MM.1S (cell line): ENCODE results near the gene FOXP1.

Experiments
- DNase-seq: peaks from one replicate; pipeline ENCODE4 v3.0.0-alpha.2; 2015
- H2AFZ ChIP-seq: fragments of 300-600 bp; sonication (generic); 2 replicates; pipeline ENCODE4 v1.6.0; 2016; ENCODE audit warnings: antibody characterized with exemption, low read length
- H3F3A ChIP-seq: fragments of 300-600 bp; sonication (generic); 2 replicates; pipeline ENCODE4 v1.6.1; 2016; ENCODE audit warnings: mild to moderate bottlenecking, antibody characterized with exemption, low read length, moderate library complexity, mixed read lengths; ENCODE audit not compliant: insufficient read depth
- H3K27ac ChIP-seq: fragments of 300-600 bp; sonication (generic); 2 replicates; pipeline ENCODE4 v1.5.1; 2016; ENCODE audit warnings: mild to moderate bottlenecking, low read length
- H3K27me3 ChIP-seq: fragments of 300-600 bp; sonication (generic); replicated peaks from 2 replicates; pipeline ENCODE4 v1.6.0; 2016; ENCODE audit warnings: low read length; ENCODE audit not compliant: insufficient read depth
- H3K36me3 ChIP-seq: fragments of 300-600 bp; sonication (generic); replicated peaks from 2 replicates; pipeline ENCODE4 v1.6.1; 2016; ENCODE audit warnings: mild to moderate bottlenecking, low read length, mixed read lengths; ENCODE audit not compliant: insufficient read depth
- H3K4me1 ChIP-seq: fragments of 300-600 bp; sonication (generic); 2 replicates; pipeline ENCODE4 v1.6.1; 2016; ENCODE audit warnings: low read length, mixed read lengths
- H3K4me2 ChIP-seq: fragments of 300-600 bp; sonication (generic); 2 replicates; pipeline ENCODE4 v1.6.0; 2016; ENCODE audit warnings: low read depth, low read length
- H3K4me3 ChIP-seq: fragments of 300-600 bp; sonication (generic); 2 replicates; pipeline ENCODE4 v1.5.1; 2016; ENCODE audit warnings: low read length, mixed read lengths
- H3K79me2 ChIP-seq: fragments of 300-600 bp; sonication (generic); 2 replicates; pipeline ENCODE4 v1.6.1; 2016; ENCODE audit warnings: mixed run types, low read length, mixed read lengths
- H3K9ac ChIP-seq: fragments of 300-600 bp; sonication (generic); 2 replicates; pipeline ENCODE4 v1.6.1; 2016; ENCODE audit warnings: low read length, mixed read lengths
- H3K9me2 ChIP-seq: fragments of 300-600 bp; sonication (generic); replicated peaks from 2 replicates; pipeline ENCODE4 v1.6.1; 2016; ENCODE audit warnings: mild to moderate bottlenecking, low read length, mixed read lengths; ENCODE audit not compliant: insufficient read depth
- H3K9me3 ChIP-seq: fragments of 300-600 bp; sonication (generic); replicated peaks from 2 replicates; pipeline ENCODE4 v1.6.1; 2016; ENCODE audit warnings: mild to moderate bottlenecking, low read length, mixed read lengths; ENCODE audit not compliant: insufficient read depth
- H4K20me1 ChIP-seq: fragments of 300-600 bp; sonication (generic); 2 replicates; pipeline ENCODE4 v1.6.1; 2016; ENCODE audit warnings: mild to moderate bottlenecking, low read length, moderate library complexity, mixed read lengths; ENCODE audit not compliant: insufficient read depth
- CTCF ChIP-seq: fragments of 300-600 bp; sonication (generic); IDR thresholded peaks from 2 replicates; pipeline ENCODE4 v1.5.1; 2016; ENCODE audit warnings: antibody characterized with exemption, low read length, mixed read lengths
- EZH2 ChIP-seq: fragments of 300-600 bp; sonication (generic); optimal IDR thresholded peaks from 2 replicates; pipeline ENCODE3; 2017; ENCODE audit warnings: low read depth, mild to moderate bottlenecking, antibody characterized with exemption, low read length, mixed read lengths
- EZH2phosphoT487 ChIP-seq: fragments of 300-600 bp; sonication (generic); IDR thresholded peaks from 2 replicates; pipeline ENCODE4 v1.6.1; 2018; ENCODE audit warnings: antibody characterized with exemption, low read length

FOXP1 gene

GRCh38 chr3:71082833-71083232 is 500.7 kb downstream of the FOXP1 start:
- TF ChIP-seq EZH2phosphoT487, result no peak
- no peak for TF ChIP-seq CTCF
- no peak for TF ChIP-seq EZH2
- Histone ChIP-seq H3K9me3 (no peaks in the 10 kb centered on the region), H4K20me1 (no peaks in the 10 kb centered on the region), H3K79me2 (no peaks in the 10 kb centered on the region), H3K4me2 (no peak overlapping the region), H3K36me3 (no peaks in the 10 kb centered on the region), H3K9me2 (no peaks in the 10 kb centered on the region), H3K9ac (no peak overlapping the region), H3K4me3 (no peak overlapping the region), H3K4me1 (peaks cover 21% of the 10 kb centered on the region), H3F3A (peaks cover 6% of the 10 kb centered on the region; the same call in 1 of the 2 replicates), H3K27ac (no peak overlapping the region), H2AFZ (no peak overlapping the region), H3K27me3 (no peaks in the 10 kb centered on the region)
- no peak for DNase-seq

- no peaks in the 10 kb centered on the region for H3K79me2 ChIP-seq
- TF ChIP-seq EZH2phosphoT487 (no peak), EZH2 (no peak), CTCF (no peak)
Measured at GRCh38 chr3:71080517-71081083, 502.9 kb downstream of the FOXP1 start.

GRCh38 chr3:71078723-71079525 is 504.6 kb downstream of the FOXP1 start:
- Histone ChIP-seq H4K20me1 (no peaks in the 10 kb centered on the region), H3K4me3 (no peak overlapping the region), H3K4me2 (no peak overlapping the region), H3F3A (peaks cover 1% of the 10 kb centered on the region; the same call in 1 of the 2 replicates), H3K9me3 (no peaks in the 10 kb centered on the region), H3K9ac (no peak overlapping the region), H3K9me2 (no peaks in the 10 kb centered on the region), H3K27ac (no peak overlapping the region), H3K79me2 (no peaks in the 10 kb centered on the region), H2AFZ (no peak overlapping the region), H3K36me3 (no peaks in the 10 kb centered on the region), H3K4me1 (peaks cover 9% of the 10 kb centered on the region), H3K27me3 (no peaks in the 10 kb centered on the region)
- DNase-seq, result no peak
- TF ChIP-seq CTCF (no peak), EZH2 (no peak), EZH2phosphoT487 (no peak)

More at GRCh38 chr3:71080517-71081083, 502.9 kb downstream of the FOXP1 start:
- Histone ChIP-seq H3K9me2 (no peaks in the 10 kb centered on the region), H3K4me3 (no peak overlapping the region), H4K20me1 (no peaks in the 10 kb centered on the region), H3K36me3 (no peaks in the 10 kb centered on the region), H3K9me3 (no peaks in the 10 kb centered on the region), H3K27me3 (no peaks in the 10 kb centered on the region), H3K9ac (no peak overlapping the region), H3K4me1 (peaks cover 14% of the 10 kb centered on the region), H3K4me2 (no peak overlapping the region), H2AFZ (no peak overlapping the region), H3F3A (peaks cover 6% of the 10 kb centered on the region; the same call in 1 of the 2 replicates), H3K27ac (no peak overlapping the region)
- no peak for DNase-seq
